Activated T-helper 17 cell treated with anti-CD3 and anti-CD28 coated beads, Interleukin-2, amount 50 U/mL, for 72 hours (primary cell): Measurements from ENCODE around the gene SH3PXD2A. TPM values are rescaled to one million over a fixed set of nuclear protein-coding genes. Genes with fewer than 3 reads are reported as not detected.
"Not testable (repeated sequence)": the region's sequence is repeated elsewhere in the genome, so short reads cannot be mapped to it uniquely, and the experiment has no call there.

Source experiments
- ATAC-seq: fragments of 150-1000 bp; cut with Tn5 transposase; replicated peaks from 2 replicates; pipeline ENCODE4 v1.10.0; 2021; ENCODE audit warnings: mild to moderate bottlenecking, moderate library complexity
- H3K27ac Mint-ChIP-seq: one replicate; pipeline ENCODE4 v1.8.0; 2022; ENCODE audit warnings: mixed read lengths
- H3K27me3 Mint-ChIP-seq: one replicate; pipeline ENCODE4 v1.8.0; 2022; ENCODE audit warnings: mixed read lengths
- H3K36me3 Mint-ChIP-seq: one replicate; pipeline ENCODE4 v1.8.0; 2022; ENCODE audit warnings: low read depth, mild to moderate bottlenecking, mixed read lengths
- H3K4me1 Mint-ChIP-seq: one replicate; pipeline ENCODE4 v1.8.0; 2022; ENCODE audit warnings: mixed read lengths
- H3K4me3 Mint-ChIP-seq: one replicate; pipeline ENCODE4 v1.8.0; 2022; ENCODE audit warnings: mild to moderate bottlenecking, mixed read lengths
- H3K9me3 Mint-ChIP-seq: one replicate; pipeline ENCODE4 v1.8.0; 2022; ENCODE audit warnings: mixed read lengths
- total RNA-seq, 2 donors: library from RNA; stranded (reverse); gene quantifications; one replicate each; pipeline ENCODE4 v1.2.3, GENCODE V29; 2022

SH3PXD2A gene
- total RNA-seq, 2 donors from 2014 or later = 8.0 to 19.3 TPM

DNA sequence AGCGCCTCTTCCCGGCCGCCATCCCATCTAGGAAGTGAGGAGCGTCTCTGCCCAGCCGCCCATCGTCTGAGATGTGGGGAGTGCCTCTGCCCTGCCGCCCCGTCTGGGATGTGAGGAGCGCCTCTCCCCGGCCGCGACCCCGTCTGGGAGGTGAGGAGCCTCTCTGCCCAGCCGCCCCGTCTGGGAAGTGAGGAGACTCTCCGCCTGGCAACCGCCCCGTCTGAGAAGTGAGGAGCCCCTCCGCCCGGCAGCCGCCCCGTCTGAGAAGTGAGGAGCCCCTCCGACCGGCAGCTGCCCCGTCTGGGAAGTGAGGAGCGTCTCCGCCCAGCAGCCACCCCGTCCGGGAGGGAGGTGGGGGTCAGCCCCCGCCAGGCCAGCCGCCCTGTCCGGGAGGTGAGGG is 248.3 kb downstream of the SH3PXD2A start:
- not testable (repeated sequence) for H3K27ac Mint-ChIP-seq, H3K9me3 Mint-ChIP-seq, H3K4me3 Mint-ChIP-seq, H3K4me1 Mint-ChIP-seq, ATAC-seq, H3K27me3 Mint-ChIP-seq
- H3K36me3 Mint-ChIP-seq = peaks cover 17% of the 10 kb centered on the region

DNA sequence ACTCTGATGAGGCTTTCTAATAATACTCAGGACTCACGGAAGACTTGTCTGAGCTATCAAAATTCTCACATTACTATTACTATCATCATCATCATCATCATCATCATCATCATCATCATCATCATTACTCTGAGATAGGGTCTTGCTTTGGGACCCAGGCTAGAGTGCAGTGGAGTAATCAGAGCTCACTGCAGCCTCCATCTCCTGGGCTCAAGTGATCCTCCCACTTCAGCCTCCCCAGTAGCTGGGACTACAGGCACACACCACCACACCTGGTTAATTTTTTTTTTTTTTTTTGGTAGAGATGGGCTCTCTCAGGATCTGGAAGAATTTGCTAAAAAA is 249.3 kb downstream of the SH3PXD2A start:
- H3K27me3 Mint-ChIP-seq, H3K27ac Mint-ChIP-seq, H3K4me3 Mint-ChIP-seq: not testable (repeated sequence)

GRCh38 chr10:103605359-103606096 is 249.8 kb downstream of the SH3PXD2A start:
- Mint-ChIP-seq H3K36me3 (peaks cover 17% of the 10 kb centered on the region), H3K27ac (no peak overlapping the region), H3K9me3 (no peaks in the 10 kb centered on the region), H3K27me3 (no peaks in the 10 kb centered on the region), H3K4me1 (no peaks in the 10 kb centered on the region), H3K4me3 (no peak overlapping the region)
- ATAC-seq = no peak

More for the DNA sequence above, 249.3 kb downstream of the SH3PXD2A start:
- not testable (repeated sequence) for H3K4me1 Mint-ChIP-seq, H3K9me3 Mint-ChIP-seq, ATAC-seq
- H3K36me3 Mint-ChIP-seq = peaks cover 17% of the 10 kb centered on the region

- Mint-ChIP-seq H3K4me3 (no peak overlapping the region), H3K9me3 (no peaks in the 10 kb centered on the region)
Observed at GRCh38 chr10:103603382-103603781, 252.0 kb downstream of the SH3PXD2A start.

GRCh38 chr10:103602852-103603155 is 252.6 kb downstream of the SH3PXD2A start:
- peaks cover 10% of the 10 kb centered on the region for H3K36me3 Mint-ChIP-seq

More at GRCh38 chr10:103603382-103603781, 252.0 kb downstream of the SH3PXD2A start:
- Mint-ChIP-seq H3K36me3 (peaks cover 10% of the 10 kb centered on the region), H3K27me3 (no peaks in the 10 kb centered on the region), H3K4me1 (no peaks in the 10 kb centered on the region), H3K27ac (no peak overlapping the region)
- no peak for ATAC-seq

GRCh38 chr10:103602028-103602851 is 253.1 kb downstream of the SH3PXD2A start:
- Mint-ChIP-seq H3K4me3 (no peak overlapping the region), H3K27ac (no peak overlapping the region), H3K4me1 (no peaks in the 10 kb centered on the region), H3K27me3 (no peaks in the 10 kb centered on the region), H3K9me3 (no peaks in the 10 kb centered on the region), H3K36me3 (peaks cover 10% of the 10 kb centered on the region)
- no peak for ATAC-seq

More at GRCh38 chr10:103602852-103603155, 252.6 kb downstream of the SH3PXD2A start:
- H3K9me3 Mint-ChIP-seq = no peaks in the 10 kb centered on the region
- no peaks in the 10 kb centered on the region for H3K27me3 Mint-ChIP-seq
- no peak overlapping the region for H3K27ac Mint-ChIP-seq
- H3K4me3 Mint-ChIP-seq = no peak overlapping the region
- H3K4me1 Mint-ChIP-seq = no peaks in the 10 kb centered on the region
- no peak for ATAC-seq

DNA sequence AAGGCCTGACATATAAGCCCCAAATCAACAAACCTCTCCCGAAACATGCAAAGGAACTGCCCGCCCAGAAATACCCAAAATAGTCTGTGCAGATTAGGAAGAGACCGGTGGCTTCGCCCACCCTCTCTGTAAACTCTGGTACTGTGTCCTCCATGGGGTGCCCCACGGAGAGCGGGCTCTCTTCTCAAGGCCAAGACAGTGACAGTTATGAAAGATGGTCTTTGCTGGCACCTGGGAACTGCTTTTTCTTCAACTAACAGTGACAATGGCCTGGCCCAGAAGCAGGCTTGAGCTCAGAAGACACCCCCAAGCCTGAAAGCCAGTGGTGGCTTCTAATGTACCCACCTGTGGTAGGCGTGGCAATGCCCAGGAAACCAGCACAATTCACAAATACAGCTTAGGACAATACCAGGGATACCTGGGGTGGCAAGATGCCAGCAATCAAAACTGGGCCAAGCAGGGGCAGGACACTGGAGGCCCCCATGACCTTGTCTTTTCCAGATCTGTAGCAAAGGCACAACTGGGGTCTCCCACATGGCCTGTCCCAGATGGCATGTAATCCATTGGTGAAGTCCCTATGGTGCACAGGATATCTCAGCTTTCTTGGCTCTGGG is 254.3 kb downstream of the SH3PXD2A start:
- H3K27ac Mint-ChIP-seq = peak overlapping the region; percentile 73
- peaks cover 10% of the 10 kb centered on the region for H3K36me3 Mint-ChIP-seq

GRCh38 chr10:103600325-103600724 is 255.1 kb downstream of the SH3PXD2A start:
- H3K9me3 Mint-ChIP-seq = no peaks in the 10 kb centered on the region
- no peak for ATAC-seq
- H3K27me3 Mint-ChIP-seq = no peaks in the 10 kb centered on the region

More for the DNA sequence above, 254.3 kb downstream of the SH3PXD2A start:
- no peaks in the 10 kb centered on the region for H3K9me3 Mint-ChIP-seq
- H3K4me1 Mint-ChIP-seq = no peaks in the 10 kb centered on the region
- no peaks in the 10 kb centered on the region for H3K27me3 Mint-ChIP-seq
- no peak for ATAC-seq
- no peak overlapping the region for H3K4me3 Mint-ChIP-seq

GRCh38 chr10:103599907-103600306 is 255.5 kb downstream of the SH3PXD2A start:
- Mint-ChIP-seq H3K4me3 (no peak overlapping the region), H3K36me3 (peaks cover 10% of the 10 kb centered on the region), H3K27me3 (no peaks in the 10 kb centered on the region), H3K9me3 (no peaks in the 10 kb centered on the region), H3K4me1 (no peaks in the 10 kb centered on the region), H3K27ac (no peak overlapping the region)
- no peak for ATAC-seq

More at GRCh38 chr10:103600325-103600724, 255.1 kb downstream of the SH3PXD2A start:
- H3K36me3 Mint-ChIP-seq = peaks cover 10% of the 10 kb centered on the region
- H3K4me3 Mint-ChIP-seq = no peak overlapping the region
- no peaks in the 10 kb centered on the region for H3K4me1 Mint-ChIP-seq
- no peak overlapping the region for H3K27ac Mint-ChIP-seq

DNA sequence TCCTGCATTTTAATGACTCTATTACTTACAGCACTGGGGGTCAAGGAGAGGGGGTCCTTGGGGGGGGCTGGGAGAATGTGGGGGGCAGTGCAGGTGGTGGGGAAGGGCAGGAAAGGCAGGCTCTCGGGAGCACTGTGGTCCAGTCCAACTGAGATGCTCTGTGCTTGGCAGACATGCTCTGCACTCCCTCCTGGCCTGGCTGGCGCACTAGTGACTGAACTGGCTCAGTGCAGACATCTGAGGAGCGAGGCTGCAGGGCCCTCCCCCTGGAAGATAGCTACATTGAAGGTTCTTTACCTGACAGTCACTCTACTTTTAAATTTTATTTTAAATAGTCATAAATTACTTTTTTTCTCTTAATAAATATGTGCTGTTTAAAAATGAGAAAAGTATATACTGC is 256.2 kb downstream of the SH3PXD2A start:
- Mint-ChIP-seq H3K36me3 (peaks cover 10% of the 10 kb centered on the region), H3K4me1 (no peaks in the 10 kb centered on the region), H3K27me3 (no peaks in the 10 kb centered on the region), H3K4me3 (no peak overlapping the region), H3K9me3 (no peaks in the 10 kb centered on the region), H3K27ac (no peak overlapping the region)
- no peak for ATAC-seq

GRCh38 chr10:103598654-103599115 is 256.7 kb downstream of the SH3PXD2A start:
- Mint-ChIP-seq H3K27ac (no peak overlapping the region), H3K4me1 (no peaks in the 10 kb centered on the region), H3K4me3 (no peak overlapping the region), H3K27me3 (no peaks in the 10 kb centered on the region), H3K36me3 (peaks cover 10% of the 10 kb centered on the region), H3K9me3 (no peaks in the 10 kb centered on the region)
- ATAC-seq = peak; percentile 37

GRCh38 chr10:103597003-103597402 is 258.4 kb downstream of the SH3PXD2A start:
- H3K36me3 Mint-ChIP-seq = no peaks in the 10 kb centered on the region

GRCh38 chr10:103595933-103596726 is 259.2 kb downstream of the SH3PXD2A start:
- Mint-ChIP-seq H3K27ac (no peak overlapping the region), H3K4me1 (no peaks in the 10 kb centered on the region), H3K9me3 (no peaks in the 10 kb centered on the region), H3K27me3 (no peaks in the 10 kb centered on the region), H3K36me3 (no peaks in the 10 kb centered on the region), H3K4me3 (no peak overlapping the region)
- ATAC-seq = no peak

More at GRCh38 chr10:103597003-103597402, 258.4 kb downstream of the SH3PXD2A start:
- Mint-ChIP-seq H3K4me1 (no peaks in the 10 kb centered on the region), H3K4me3 (no peak overlapping the region), H3K27ac (no peak overlapping the region), H3K27me3 (no peaks in the 10 kb centered on the region), H3K9me3 (no peaks in the 10 kb centered on the region)
- no peak for ATAC-seq

DNA sequence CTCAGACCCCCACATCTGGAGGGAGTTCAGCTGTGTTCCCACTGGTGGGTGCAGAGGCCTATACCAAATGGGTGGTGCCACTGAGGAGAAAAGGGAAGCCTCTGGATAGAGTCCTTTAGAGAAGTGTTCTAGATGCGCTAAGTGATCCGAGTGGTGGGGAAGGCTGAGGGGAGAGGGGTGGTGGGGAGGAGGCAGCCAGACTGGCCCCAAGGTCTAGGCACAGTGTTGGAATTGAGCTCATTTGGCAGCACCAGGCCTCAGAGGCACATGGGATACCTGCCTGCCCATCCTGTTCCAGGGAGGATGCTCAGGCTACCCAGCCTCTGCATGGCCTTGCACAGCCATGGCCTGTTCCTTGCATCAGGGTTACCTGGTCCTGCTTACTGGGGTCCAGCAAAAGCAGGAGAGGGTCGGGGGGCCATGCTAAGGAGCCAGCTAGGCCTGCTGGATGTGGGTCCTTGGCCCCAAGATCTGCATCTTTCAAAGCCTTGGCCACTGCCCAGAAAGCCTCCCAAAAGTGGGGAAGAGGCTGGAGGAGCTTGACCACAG is 262.3 kb downstream of the SH3PXD2A start:
- H3K27ac Mint-ChIP-seq = no peak overlapping the region
- no peaks in the 10 kb centered on the region for H3K36me3 Mint-ChIP-seq
- no peaks in the 10 kb centered on the region for H3K9me3 Mint-ChIP-seq
- no peak overlapping the region for H3K4me3 Mint-ChIP-seq
- ATAC-seq = no peak
- H3K4me1 Mint-ChIP-seq = no peaks in the 10 kb centered on the region
- H3K27me3 Mint-ChIP-seq = no peaks in the 10 kb centered on the region
